Measurements from ENCODE around the gene KCNT2.

GRCh38 chr1:196410768-196411167 is 197.5 kb downstream of the KCNT2 start:
- TF ChIP-seq CTCF (IDR thresholded peaks at IDR 0.05) (no peak), POLR2A (IDR thresholded peaks at IDR 0.05) (no peak)

Measured in thyroid gland (tissue), 4 donors.